Subcutaneous adipose tissue (tissue), 4 donors: Measurements from ENCODE around the gene ITPK1. TPM values are rescaled to one million over a fixed set of nuclear protein-coding genes. Genes with fewer than 3 reads are reported as not detected.

Source experiments
- total RNA-seq, 4 donors: library from RNA; depleted of rRNA; stranded (reverse); fragments of >200 nt; gene quantifications; one replicate each; pipeline ENCODE4 v1.1.0, GENCODE V29; 2016
- TF ChIP-seq, protein P1 (sequence below): fragments of 450-650 bp; IDR thresholded peaks from one replicate; pipeline ENCODE4 v1.5.1; 2016; ENCODE audit warnings: low read depth, mild to moderate bottlenecking, control low read depth, antibody characterized with exemption, moderate library complexity

ITPK1 gene
- total RNA-seq, 4 donors from 2014 or later: 53.4 to 109 (median 60.3) TPM

DNA sequence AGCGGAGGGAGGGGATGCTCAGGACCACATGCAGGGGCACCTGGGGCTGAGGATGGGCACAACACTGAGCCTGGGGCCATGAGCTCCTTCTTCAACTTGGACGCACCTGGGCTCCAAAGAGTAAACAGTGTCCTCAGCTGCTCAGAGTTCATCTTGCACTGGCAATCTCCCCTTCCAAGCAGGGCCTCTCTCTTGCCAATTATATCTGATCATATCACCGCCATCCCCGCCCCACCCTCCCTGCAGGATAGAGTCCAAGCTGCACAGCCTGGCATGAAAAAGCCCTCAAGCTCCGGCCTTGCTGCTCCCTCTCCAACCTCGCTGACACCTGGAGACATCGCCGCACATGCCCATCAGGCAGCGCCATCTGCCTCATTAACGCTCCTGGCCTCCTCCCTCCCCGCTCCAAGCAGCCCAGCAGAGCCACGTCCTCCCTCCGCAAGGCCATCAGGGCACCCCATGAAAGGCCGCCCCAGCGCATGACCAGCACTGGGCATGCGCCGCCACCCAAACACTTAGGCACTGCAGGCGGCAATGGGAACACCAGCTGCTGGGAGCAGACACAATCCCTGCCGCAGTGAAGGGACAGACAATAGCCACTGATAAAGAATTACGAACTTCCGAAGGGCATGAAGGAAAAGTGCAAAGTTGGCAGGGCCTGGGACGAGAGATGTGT is 103.9 kb downstream of the ITPK1 start:
- TF ChIP-seq, protein P1, sequence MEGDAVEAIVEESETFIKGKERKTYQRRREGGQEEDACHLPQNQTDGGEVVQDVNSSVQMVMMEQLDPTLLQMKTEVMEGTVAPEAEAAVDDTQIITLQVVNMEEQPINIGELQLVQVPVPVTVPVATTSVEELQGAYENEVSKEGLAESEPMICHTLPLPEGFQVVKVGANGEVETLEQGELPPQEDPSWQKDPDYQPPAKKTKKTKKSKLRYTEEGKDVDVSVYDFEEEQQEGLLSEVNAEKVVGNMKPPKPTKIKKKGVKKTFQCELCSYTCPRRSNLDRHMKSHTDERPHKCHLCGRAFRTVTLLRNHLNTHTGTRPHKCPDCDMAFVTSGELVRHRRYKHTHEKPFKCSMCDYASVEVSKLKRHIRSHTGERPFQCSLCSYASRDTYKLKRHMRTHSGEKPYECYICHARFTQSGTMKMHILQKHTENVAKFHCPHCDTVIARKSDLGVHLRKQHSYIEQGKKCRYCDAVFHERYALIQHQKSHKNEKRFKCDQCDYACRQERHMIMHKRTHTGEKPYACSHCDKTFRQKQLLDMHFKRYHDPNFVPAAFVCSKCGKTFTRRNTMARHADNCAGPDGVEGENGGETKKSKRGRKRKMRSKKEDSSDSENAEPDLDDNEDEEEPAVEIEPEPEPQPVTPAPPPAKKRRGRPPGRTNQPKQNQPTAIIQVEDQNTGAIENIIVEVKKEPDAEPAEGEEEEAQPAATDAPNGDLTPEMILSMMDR: no peak

DNA sequence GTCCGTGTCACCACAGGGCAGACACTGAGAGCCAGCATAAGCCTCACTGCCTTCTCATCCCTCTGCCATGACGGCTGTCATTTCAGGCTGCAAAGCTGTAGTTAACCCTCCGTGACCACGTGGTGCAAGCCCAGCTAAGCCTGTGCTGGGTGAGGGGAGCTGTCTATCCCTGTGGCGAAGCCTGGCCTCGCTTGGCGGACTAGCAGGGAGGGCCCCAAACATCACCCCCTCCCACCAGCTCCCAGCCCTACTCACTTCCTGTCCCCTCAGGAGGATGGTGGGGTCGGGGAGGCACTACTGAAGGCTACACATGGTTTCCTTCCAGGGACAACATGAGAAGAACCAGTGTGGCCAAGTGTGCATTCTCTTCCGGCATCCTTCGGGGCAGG is 104.6 kb downstream of the ITPK1 start:
- TF ChIP-seq, protein P1: no peak

DNA sequence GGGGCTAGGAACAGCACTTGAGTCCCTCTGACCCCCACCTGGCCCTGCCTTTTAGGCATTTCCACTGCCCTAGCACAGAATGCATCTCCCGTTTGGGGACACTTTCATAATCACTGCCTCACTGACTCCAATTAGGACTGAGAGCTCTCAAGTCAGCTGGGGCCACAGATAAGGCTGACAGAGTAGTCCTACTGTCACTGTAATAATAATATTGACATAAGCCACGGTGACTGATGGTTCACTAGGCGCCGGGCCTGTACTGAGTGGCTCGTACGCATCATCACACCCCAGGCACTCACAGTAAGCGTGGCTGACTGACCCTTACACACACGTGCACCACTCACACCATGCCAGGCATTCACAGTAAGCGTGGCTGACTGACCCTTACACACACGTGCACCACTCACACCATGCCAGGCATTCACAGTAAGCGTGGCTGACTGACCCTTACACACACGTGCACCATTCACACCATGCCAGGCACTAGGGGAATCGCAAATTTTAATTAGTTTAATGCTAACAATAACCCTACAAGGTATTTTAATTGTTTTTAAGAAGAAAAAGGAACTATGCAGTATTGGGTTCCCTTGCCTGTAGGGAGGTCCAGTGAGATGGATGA is 105.1 kb downstream of the ITPK1 start:
- TF ChIP-seq, protein P1: no peak

DNA sequence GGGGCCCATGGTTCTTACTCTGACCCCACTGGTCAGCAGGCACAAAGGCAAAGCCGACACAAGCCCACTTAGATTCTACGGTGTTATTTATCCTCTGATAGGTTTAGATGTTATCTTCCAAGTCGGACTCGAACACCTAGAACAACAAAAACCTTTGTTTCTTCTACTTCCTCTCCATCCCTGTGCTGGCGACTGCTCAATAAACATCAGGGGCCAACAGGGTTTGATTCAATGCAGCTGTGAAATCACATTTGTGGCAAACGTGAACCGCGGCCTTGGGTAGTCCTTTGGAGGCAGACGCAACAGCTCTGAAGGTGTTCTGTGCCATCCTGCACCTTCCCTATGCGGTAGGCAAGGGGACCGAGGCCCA is 105.6 kb downstream of the ITPK1 start:
- TF ChIP-seq, protein P1: no peak

DNA sequence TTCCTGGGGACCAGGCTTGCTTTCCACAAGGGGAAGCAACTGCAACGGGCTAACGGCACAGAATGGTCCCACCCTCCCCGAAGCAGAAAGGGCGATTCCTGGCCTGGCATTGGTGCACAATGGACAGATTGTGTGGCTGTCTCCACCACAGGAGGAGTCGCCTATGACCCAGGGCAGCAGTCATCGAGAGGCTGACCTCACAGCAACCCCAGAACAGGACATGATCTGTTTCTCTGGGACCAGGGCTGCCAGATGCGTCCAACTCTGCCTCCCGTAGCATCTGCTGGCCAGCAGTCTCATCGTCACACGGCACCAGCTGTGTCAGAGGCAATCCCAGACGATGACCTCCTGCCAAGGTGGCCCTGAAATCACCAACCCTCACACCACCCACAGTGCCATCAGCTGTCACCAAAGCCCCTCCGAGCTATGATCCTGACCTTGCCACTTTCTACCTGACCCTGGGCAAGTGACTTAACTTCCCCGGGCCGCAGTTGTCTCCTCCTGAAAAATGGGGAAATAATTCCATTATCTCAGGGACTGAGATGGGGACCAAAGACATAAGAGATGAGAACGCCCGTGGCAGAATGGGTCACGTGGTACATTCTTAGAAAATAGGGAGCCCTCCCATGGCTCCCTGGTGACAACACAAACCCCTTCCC is 106.1 kb downstream of the ITPK1 start:
- TF ChIP-seq, protein P1: no peak

DNA sequence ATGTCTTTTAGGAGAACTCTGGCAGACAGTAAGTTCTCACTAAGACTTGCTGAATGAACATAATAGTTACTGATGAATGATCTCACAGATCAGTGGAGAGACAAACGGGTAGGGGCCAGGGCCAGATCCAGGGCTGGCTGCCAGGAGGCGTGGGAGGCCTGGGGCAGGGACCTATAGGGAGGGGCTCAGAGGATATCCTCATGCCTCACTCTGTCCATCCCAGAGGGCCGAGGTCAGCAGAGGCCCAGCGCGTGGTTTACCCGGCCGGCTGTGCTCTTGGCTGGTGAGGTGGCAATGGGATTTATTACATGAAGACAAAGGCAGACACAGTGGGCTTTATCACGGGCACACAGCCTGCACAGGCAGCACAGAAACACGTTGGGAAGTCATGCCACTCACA is 107.3 kb downstream of the ITPK1 start:
- TF ChIP-seq, protein P1: no peak

DNA sequence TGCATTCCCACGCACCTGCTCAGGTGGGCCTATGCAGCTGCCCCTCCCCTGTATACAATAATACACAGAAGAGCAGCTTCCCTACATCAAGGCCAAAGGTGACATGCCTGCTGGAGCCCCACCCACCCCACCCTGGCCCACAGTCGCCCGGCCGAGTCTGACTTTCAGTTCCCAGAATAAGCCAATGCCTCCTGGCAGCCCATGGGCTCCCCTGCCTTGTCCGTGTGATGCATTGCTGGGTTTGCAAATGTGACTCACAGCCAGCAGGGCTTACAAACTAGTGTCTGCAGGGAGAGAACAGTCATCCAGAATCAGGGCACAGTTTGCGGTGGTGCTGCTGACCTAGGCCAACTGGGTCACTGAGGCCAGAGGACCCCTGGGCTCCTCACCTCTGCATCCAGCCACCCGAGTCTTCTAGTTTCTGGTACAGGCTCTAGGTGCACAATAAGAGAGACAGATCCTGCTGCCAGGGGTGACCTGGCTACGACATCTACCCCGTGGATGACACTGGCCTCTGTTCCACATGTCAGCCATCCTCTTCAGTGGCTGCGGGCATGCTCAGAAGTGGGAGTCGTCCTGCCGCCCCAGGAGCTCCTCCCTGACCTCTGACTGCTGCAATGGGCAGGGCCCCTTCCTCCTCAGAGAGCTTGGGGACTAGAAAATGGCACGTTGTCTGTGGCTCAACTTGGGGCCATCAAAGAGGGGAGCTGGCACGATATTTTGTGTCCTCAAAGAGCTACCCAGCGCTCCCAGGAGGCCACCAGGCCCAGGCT is 108.3 kb downstream of the ITPK1 start:
- TF ChIP-seq, protein P1: no peak
